C4-2B (cell line): ENCODE results near the gene SCAF1.

Source experiments
- ZFX ChIP-seq: fragments of 450-650 bp; IDR thresholded peaks from 2 replicates; pipeline ENCODE4 v1.6.1; 2017
- TF ChIP-seq, protein P1 (sequence below): fragments of 450-650 bp; conservative IDR thresholded peaks from 2 replicates; pipeline ENCODE4 v1.5.1; 2017; ENCODE audit warnings: mild to moderate bottlenecking

DNA sequence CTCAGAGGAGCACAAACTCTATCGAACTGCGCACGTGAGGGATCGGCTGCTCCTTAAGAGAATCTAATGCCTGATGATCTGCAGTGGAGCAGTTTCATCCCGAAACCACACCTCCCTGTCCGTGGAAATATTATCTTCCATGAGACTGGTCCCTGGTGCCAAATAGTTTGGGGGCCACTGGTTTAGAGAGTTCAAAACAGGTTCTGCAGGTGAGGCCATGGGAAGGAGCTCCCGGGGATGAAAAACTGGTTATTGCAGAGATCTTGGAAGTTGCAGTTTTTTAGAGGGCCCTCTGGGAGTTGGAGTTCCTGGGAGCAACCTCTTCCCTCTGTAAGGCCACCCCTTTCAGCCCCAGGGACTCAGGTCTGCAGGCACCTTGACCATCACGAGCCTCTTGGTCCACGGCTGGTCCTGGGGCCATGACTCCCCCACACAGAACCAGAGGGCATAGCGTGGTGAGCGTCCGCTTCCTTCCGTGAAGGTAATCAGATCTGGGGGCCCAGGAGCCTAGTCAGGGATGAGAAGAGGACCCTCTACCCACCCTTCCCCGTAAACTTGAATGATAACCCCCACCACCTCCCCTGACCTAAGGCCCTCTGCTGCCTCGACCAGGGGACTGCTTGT, 18.4 kb downstream of the SCAF1 start:
- TF ChIP-seq, protein P1, sequence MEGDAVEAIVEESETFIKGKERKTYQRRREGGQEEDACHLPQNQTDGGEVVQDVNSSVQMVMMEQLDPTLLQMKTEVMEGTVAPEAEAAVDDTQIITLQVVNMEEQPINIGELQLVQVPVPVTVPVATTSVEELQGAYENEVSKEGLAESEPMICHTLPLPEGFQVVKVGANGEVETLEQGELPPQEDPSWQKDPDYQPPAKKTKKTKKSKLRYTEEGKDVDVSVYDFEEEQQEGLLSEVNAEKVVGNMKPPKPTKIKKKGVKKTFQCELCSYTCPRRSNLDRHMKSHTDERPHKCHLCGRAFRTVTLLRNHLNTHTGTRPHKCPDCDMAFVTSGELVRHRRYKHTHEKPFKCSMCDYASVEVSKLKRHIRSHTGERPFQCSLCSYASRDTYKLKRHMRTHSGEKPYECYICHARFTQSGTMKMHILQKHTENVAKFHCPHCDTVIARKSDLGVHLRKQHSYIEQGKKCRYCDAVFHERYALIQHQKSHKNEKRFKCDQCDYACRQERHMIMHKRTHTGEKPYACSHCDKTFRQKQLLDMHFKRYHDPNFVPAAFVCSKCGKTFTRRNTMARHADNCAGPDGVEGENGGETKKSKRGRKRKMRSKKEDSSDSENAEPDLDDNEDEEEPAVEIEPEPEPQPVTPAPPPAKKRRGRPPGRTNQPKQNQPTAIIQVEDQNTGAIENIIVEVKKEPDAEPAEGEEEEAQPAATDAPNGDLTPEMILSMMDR = no peak
- TF ChIP-seq ZFX = no peak
